OCI-LY7 (cell line): ENCODE data around the gene KLK7. TPM values are rescaled to one million over a fixed set of nuclear protein-coding genes. Genes with fewer than 3 reads are reported as not detected.

Experiments
- BruUV-seq: library from RNA; stranded (reverse); fragments of 400-500 nt; replicated peaks from 2 replicates; lab custom pipeline; 2021; lab: Mats Ljungman, UMichigan
- CTCF ChIA-PET: fragments of 300-600 bp; sonication (Branson Sonifier 250); formaldehyde crosslinking; loops from one replicate; lab custom pipeline; 2022; ENCODE audit warnings: antibody characterized with exemption; ENCODE audit not compliant: unreplicated experiment; lab: Charles Lee
- POLR2A ChIA-PET: fragments of 300-600 bp; sonication (Branson Sonifier 250); formaldehyde crosslinking; loops from one replicate; lab custom pipeline; 2022; ENCODE audit warnings: antibody characterized with exemption; lab: Charles Lee
- DNase-seq: peaks from one replicate; pipeline ENCODE4 v3.0.0-alpha.2; 2015; ENCODE audit warnings: low spot score
- H2AFZ ChIP-seq: fragments of 200-600 bp; sonication (generic), shearing (Covaris generic); 2 replicates; pipeline ENCODE4 v1.6.1; 2014; ENCODE audit warnings: mild to moderate bottlenecking, antibody characterized with exemption, low read length, moderate library complexity
- H3K27ac ChIP-seq: fragments of 200-600 bp; sonication (generic); 2 replicates; pipeline ENCODE4 v1.5.1; 2014; ENCODE audit warnings: mixed run types, low read depth, mild to moderate bottlenecking, moderate library complexity, low read length, inconsistent platforms; ENCODE audit not compliant: poor library complexity, severe bottlenecking
- H3K36me3 ChIP-seq: fragments of 200-600 bp; sonication (generic); 2 replicates; pipeline ENCODE4 v1.6.1; 2014; ENCODE audit warnings: mild to moderate bottlenecking, antibody characterized with exemption, low read length, moderate library complexity, mixed read lengths; ENCODE audit not compliant: insufficient read depth
- H3K4me1 ChIP-seq: fragments of 200-600 bp; sonication (generic); 2 replicates; pipeline ENCODE4 v1.5.1; 2014; ENCODE audit warnings: mild to moderate bottlenecking, low read length; ENCODE audit not compliant: insufficient read depth, poor library complexity, severe bottlenecking
- H3K4me2 ChIP-seq: fragments of 200-600 bp; sonication (generic); 2 replicates; pipeline ENCODE4 v1.6.1; 2014; ENCODE audit warnings: mild to moderate bottlenecking, low read length
- H3K4me3 ChIP-seq: fragments of 200-600 bp; sonication (generic); 2 replicates; pipeline ENCODE4 v1.5.1; 2014; ENCODE audit warnings: mild to moderate bottlenecking, low read depth, low read length; ENCODE audit not compliant: poor library complexity, severe bottlenecking
- H3K79me2 ChIP-seq: fragments of 200-600 bp; sonication (generic); 2 replicates; pipeline ENCODE4 v1.6.1; 2016; ENCODE audit warnings: low read depth, mild to moderate bottlenecking, low read length, moderate library complexity, mixed read lengths; ENCODE audit not compliant: insufficient read depth
- H3K9me2 ChIP-seq: fragments of 200-600 bp; sonication (generic); 2 replicates; pipeline ENCODE4 v1.6.1; 2016; ENCODE audit warnings: mild to moderate bottlenecking, low read length, mixed read lengths; ENCODE audit not compliant: insufficient read depth
- H3K9me3 ChIP-seq: fragments of 200-600 bp; sonication (generic); 2 replicates; pipeline ENCODE4 v1.6.1; 2014; ENCODE audit warnings: mild to moderate bottlenecking, mixed run types, low read length, mixed read lengths
- H4K20me1 ChIP-seq: fragments of 200-600 bp; sonication (generic); 2 replicates; pipeline ENCODE4 v1.6.1; 2014; ENCODE audit warnings: mild to moderate bottlenecking, antibody characterized with exemption, low read length, moderate library complexity, mixed read lengths; ENCODE audit not compliant: insufficient read depth
- EZH2phosphoT487 ChIP-seq: fragments of 200-600 bp; sonication (generic); IDR thresholded peaks from 2 replicates; pipeline ENCODE4 v1.6.1; 2018; ENCODE audit warnings: low read depth, borderline replicate concordance, mild to moderate bottlenecking, mixed run types, antibody characterized with exemption, low read length, moderate library complexity, mixed read lengths
- intact Hi-C: fragments of 100-400 bp; cut with micrococcal nuclease; formaldehyde crosslinking; loops from one replicate; pipeline ENCODE4 v1.10.0; 2022; ENCODE audit not compliant: unreplicated experiment
- total RNA-seq, 2 experiments: library from RNA; depleted of rRNA in 1 of 2; stranded (reverse); fragments of >200 nt in 1 of 2; shearing (Covaris generic) in 1 of 2; gene quantifications; 2 replicates each; pipeline ENCODE4 v1.2.3, GENCODE V29; 2014 to 2022
- TF ChIP-seq, protein P1 (sequence below): fragments of 200-600 bp; sonication (generic); conservative IDR thresholded peaks from 2 replicates; pipeline ENCODE4 v1.5.1; 2014; ENCODE audit warnings: mild to moderate bottlenecking, antibody characterized with exemption, low read length, moderate library complexity, mixed read lengths

Gene KLK7
- total RNA-seq, 2 experiments from 2014 or later: not detected

DNA sequence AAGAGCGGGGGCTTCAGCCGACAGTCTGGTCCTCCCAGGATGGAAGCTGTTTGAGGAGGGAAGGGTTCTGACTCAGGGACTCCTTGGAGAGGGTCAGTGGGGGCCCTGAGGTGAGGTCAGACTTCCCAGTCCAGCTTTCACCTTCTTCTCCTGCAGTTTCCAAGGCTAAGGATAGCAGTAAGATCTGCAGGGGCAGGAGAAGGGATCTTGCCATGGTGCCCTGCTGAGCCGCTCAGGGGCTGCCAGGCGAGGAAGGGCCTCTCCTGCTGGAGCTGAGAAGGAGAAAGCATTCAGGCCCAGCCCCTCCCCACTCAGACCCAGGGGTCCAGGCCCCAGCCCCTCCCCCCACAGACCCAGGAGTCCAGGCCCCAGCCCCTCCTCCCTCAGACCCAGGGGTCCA, 1.5 kb downstream of the KLK7 start:
- Histone ChIP-seq H2AFZ (no peak overlapping the region), H3K4me1 (no peaks in the 10 kb centered on the region), H3K27ac (no peak overlapping the region), H3K79me2 (no peaks in the 10 kb centered on the region), H3K9me3 (no peaks in the 10 kb centered on the region), H3K4me2 (no peak overlapping the region), H3K4me3 (no peak overlapping the region), H3K36me3 (no peaks in the 10 kb centered on the region), H4K20me1 (no peaks in the 10 kb centered on the region), H3K9me2 (no peaks in the 10 kb centered on the region)
- no peak for DNase-seq
- ChIA-PET POLR2A (no interaction called here), CTCF (no interaction called here)
- TF ChIP-seq, protein P1, sequence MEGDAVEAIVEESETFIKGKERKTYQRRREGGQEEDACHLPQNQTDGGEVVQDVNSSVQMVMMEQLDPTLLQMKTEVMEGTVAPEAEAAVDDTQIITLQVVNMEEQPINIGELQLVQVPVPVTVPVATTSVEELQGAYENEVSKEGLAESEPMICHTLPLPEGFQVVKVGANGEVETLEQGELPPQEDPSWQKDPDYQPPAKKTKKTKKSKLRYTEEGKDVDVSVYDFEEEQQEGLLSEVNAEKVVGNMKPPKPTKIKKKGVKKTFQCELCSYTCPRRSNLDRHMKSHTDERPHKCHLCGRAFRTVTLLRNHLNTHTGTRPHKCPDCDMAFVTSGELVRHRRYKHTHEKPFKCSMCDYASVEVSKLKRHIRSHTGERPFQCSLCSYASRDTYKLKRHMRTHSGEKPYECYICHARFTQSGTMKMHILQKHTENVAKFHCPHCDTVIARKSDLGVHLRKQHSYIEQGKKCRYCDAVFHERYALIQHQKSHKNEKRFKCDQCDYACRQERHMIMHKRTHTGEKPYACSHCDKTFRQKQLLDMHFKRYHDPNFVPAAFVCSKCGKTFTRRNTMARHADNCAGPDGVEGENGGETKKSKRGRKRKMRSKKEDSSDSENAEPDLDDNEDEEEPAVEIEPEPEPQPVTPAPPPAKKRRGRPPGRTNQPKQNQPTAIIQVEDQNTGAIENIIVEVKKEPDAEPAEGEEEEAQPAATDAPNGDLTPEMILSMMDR: no peak
- TF ChIP-seq EZH2phosphoT487: no peak
- intact Hi-C loops: no loop called here
- BruUV-seq: no TSS peak

DNA sequence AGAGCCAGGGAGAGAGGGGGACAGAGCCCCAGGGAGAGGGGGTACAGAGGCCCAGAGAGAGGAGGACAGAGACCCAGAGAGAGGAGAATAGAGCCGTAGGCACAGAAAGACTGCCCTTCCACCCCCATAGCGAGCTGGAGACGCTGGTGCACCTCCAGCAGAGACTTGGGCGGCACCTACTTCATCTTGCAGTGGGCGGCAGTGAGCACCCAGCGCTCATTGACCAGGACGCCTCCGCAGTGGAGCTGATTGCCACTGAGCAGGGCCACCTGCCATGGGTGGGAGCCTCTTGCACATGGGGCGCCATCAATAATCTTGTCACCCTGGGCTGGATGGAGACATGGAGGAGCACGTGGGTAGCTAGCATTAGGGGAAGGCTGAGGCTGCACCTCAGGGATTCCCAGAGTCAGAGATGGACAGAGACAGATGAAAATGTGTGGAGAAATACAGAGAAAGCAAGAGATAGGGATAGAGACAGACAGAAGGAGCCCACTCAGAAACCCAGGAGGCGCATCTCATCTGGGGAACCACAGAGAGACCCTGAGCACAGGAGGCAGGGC, 2.0 kb downstream of the KLK7 start:
- Histone ChIP-seq H3K4me1 (no peaks in the 10 kb centered on the region), H3K4me2 (no peak overlapping the region), H3K79me2 (no peaks in the 10 kb centered on the region), H3K27ac (no peak overlapping the region), H4K20me1 (no peaks in the 10 kb centered on the region), H3K36me3 (no peaks in the 10 kb centered on the region), H2AFZ (no peak overlapping the region), H3K9me2 (no peaks in the 10 kb centered on the region), H3K9me3 (no peaks in the 10 kb centered on the region), H3K4me3 (no peak overlapping the region)
- TF ChIP-seq, protein P1: no peak
- TF ChIP-seq EZH2phosphoT487: no peak
- intact Hi-C loops: no loop called here
- no peak for DNase-seq
- ChIA-PET CTCF (no interaction called here), POLR2A (no interaction called here)
- BruUV-seq: no TSS peak

DNA sequence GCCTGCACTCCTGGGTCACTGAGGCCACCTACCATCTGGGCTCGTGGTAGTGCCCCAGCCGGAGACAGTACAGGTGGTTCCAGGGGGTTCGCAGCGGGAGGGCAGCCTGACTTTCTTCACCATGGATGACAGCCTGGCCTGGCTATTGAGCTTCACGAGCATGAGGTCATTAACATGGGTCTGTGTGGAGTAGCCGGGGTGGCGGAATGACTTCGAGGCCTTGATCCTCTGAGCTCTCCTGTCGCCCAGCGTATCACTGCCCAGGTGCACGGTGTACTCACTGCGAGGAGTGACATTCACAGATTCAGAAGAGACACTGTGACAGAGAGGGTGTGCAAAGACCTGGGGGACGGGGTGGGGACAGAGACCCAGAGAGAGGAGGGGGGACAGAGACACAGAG, 3.5 kb downstream of the KLK7 start:
- Histone ChIP-seq H3K27ac (no peak overlapping the region), H3K9me2 (no peaks in the 10 kb centered on the region), H3K36me3 (no peaks in the 10 kb centered on the region), H3K4me2 (no peak overlapping the region), H2AFZ (no peak overlapping the region), H3K4me1 (no peaks in the 10 kb centered on the region), H3K4me3 (no peak overlapping the region), H3K79me2 (no peaks in the 10 kb centered on the region), H3K9me3 (no peaks in the 10 kb centered on the region), H4K20me1 (no peaks in the 10 kb centered on the region)
- DNase-seq: no peak
- no TSS peak for BruUV-seq
- ChIA-PET CTCF (no interaction called here), POLR2A (no interaction called here)
- intact Hi-C loops: no loop called here
- TF ChIP-seq EZH2phosphoT487: no peak
- TF ChIP-seq, protein P1: no peak
